GM19099 (cell line): ENCODE measurements around the gene NPIPB2.

ENCODE experiments used
- POLR2A ChIP-seq: IDR thresholded peaks from 3 replicates; pipeline ENCODE4 v1.6.1; 2011; ENCODE audit warnings: low read depth; ENCODE audit not compliant: insufficient read length; ENCODE audit errors: extremely low read depth

The NPIPB2 gene

GRCh38 chr16:11913425-11914079 lies 28.3 kb downstream of the NPIPB2 start:
- TF ChIP-seq POLR2A: no peak

GRCh38 chr16:11909653-11910545 lies 31.9 kb downstream of the NPIPB2 start:
- TF ChIP-seq POLR2A: no peak

GRCh38 chr16:11907160-11907970 lies 34.5 kb downstream of the NPIPB2 start:
- no peak for TF ChIP-seq POLR2A

GRCh38 chr16:11903906-11904305 lies 37.9 kb downstream of the NPIPB2 start:
- no peak for TF ChIP-seq POLR2A

- TF ChIP-seq POLR2A: no peak
Observed at GRCh38 chr16:11901091-11901490, 40.8 kb downstream of the NPIPB2 start.

- no peak for TF ChIP-seq POLR2A
Observed at GRCh38 chr16:11896486-11897176, 45.2 kb downstream of the NPIPB2 start.

- no peak for TF ChIP-seq POLR2A
Observed at GRCh38 chr16:11893571-11893970, 48.3 kb downstream of the NPIPB2 start.

GRCh38 chr16:11892761-11893160 lies 49.1 kb downstream of the NPIPB2 start:
- TF ChIP-seq POLR2A: no peak

- no peak for TF ChIP-seq POLR2A
Observed at GRCh38 chr16:11890231-11890965, 51.4 kb downstream of the NPIPB2 start.

GRCh38 chr16:11886881-11887280 lies 55.0 kb downstream of the NPIPB2 start:
- TF ChIP-seq POLR2A: no peak

- TF ChIP-seq POLR2A: no peak
Observed at GRCh38 chr16:11884035-11884434, 57.8 kb downstream of the NPIPB2 start.

GRCh38 chr16:11880007-11880406 lies 61.8 kb downstream of the NPIPB2 start:
- TF ChIP-seq POLR2A: no peak

GRCh38 chr16:11877374-11877773 lies 64.5 kb downstream of the NPIPB2 start:
- TF ChIP-seq POLR2A: no peak
